ENCODE measurements around the gene EIF4G1. TPM values are rescaled to one million over a fixed set of nuclear protein-coding genes. Genes with fewer than 3 reads are reported as not detected.

Gene EIF4G1
- total and polyA plus RNA-seq, 7 experiments from 2014 or later = 19.1 to 341 (median 206) TPM

DNA sequence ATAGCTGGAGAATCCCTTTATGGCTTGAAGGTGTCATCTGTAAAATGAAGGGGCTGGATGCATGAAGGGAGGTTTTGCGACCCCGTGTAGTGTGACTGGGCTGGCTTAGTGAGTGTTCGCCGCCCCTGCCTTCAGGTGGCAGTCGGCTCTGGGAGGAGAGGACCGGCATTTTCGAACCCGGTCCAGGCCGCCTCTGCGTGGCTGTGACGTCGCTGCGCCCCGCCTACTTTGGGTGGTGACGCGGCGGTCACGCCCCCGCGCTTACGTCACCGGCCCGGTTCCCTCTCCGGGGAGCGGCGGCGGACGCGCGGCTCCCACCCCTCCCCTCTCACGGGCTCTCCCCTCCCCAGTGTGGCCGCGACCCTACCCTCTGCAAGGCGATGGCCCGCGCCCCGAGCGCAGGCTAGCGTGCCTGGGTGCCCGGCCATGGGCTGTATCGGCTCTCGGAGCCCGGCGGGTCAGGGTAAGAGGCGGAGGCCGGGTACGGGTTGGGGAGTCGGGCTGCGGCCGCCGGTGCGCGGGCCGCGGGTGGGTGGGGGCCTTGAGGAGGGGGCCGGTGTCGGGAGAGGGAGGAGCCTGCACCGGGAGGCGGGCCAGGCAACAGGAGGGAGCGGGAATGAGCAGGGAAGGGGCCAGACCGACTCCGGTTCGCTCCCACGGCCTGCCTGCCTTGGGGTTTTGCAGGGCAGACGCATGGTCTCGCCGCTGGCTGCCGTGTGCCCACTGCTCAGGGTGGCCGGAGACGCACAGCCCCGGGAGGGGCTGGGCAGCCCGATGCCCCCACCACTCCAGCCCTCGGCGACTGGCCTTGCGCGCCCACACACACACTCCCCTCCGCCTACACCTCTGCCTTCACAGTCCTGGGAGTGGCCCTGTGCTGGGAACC, 21.5 kb downstream of the EIF4G1 start:
- peak overlapping the region; percentile 66 for H3K4me3 ChIP-seq (ENCODE audit: low read length)

DNA sequence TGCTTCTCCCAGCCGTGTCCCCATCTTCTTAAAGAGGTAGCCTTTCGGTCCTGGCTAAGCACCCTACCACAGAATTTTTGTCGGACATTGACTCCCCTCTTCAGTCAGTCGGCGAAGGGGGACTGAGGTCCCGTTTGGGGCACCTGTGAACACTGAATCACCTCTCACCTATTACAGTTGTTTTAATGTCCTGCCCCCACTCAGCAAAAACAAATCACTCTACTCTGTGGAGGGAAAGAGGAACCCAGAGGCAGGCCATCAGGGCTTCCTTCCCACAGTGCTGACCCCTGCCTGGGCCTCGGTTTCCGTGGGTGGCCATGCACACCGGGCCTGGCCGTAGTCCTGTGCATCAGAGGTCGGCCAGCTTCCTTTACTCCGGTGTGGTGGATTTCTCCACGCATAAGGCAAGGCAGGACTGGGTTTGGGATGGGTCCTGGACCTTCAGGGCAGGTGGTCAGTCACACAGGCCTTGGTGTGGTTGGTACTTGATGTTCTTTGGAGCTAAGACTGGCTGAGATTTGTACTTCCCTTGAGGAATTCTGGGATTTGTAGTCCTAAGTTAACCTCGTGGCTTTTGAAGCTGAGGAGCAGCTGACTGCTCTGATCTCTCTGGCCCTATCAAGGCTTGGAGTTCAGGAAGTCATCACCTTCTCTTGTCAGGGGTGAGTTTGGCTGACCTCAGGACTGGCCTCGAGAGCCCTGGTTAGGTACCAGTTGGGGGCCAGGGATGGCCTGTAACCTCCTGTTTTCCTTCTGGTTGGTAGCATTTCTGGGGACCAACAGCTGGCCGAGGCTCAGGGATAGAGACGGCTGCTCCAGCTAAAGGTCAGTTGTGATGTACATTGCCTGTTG, 22.4 kb downstream of the EIF4G1 start:
- H3K27me3 Mint-ChIP-seq = no peaks in the 10 kb centered on the region
- H3K4me3 ChIP-seq (ENCODE audit: low read length) = peak overlapping the region; percentile 66
- H3K4me3 Mint-ChIP-seq = peak overlapping the region; percentile 88 to 96 (median 92)
- peaks cover 8 to 32% (median 13%) of the 10 kb centered on the region in 3 experiments for H3K36me3 ChIP-seq (ENCODE audit: control insufficient read depth in 2 of 3, insufficient read depth in 3 of 3, low read length in 3 of 3)
- CTCF ChIA-PET = interaction anchor here (0.5 to 0.6 kb wide), 3 partner anchors 99 to 440 kb away, joined by 3 to 4 read pairs (median 3); no protein-coding TSS in a partner anchor
- H3K36me3 Mint-ChIP-seq = peaks cover 0 to 14% (median 5%) of the 10 kb centered on the region in 5 donors
- H3K9me3 ChIP-seq (ENCODE audit: control insufficient read depth in 2 of 3, low read length in 3 of 3) = no peaks in the 10 kb centered on the region
- H3K27ac ChIP-seq (ENCODE audit: low read depth, low read length) = peak overlapping the region; percentile 96
- POLR2A ChIA-PET = interaction anchor here (0.7 kb wide), 1 partner anchor 21 kb away, joined by 3 read pairs; no protein-coding TSS in a partner anchor
- ATAC-seq = peak; percentile 6
- H3K4me1 Mint-ChIP-seq = peaks cover 18 to 61% (median 25%) of the 10 kb centered on the region in 7 donors
- intact Hi-C loops (cut with micrococcal nuclease) = no loop called here
- peaks cover 0 to 3% (median 0%) of the 10 kb centered on the region in 11 donors for H3K9me3 Mint-ChIP-seq
- H3K27ac Mint-ChIP-seq = peak overlapping the region; percentile 71 to 97 (median 91)
- H3K4me1 ChIP-seq (ENCODE audit: control insufficient read depth in 2 of 2, insufficient read depth in 2 of 2, low read length in 2 of 2) = peaks cover 8 to 10% of the 10 kb centered on the region in 2 donors
- H3K27me3 ChIP-seq (ENCODE audit: control insufficient read depth in 2 of 2, insufficient read depth in 2 of 2, low read length in 2 of 2) = no peaks in the 10 kb centered on the region
- peak in 3 of 9 donors; percentile 9 to 32 (median 30) for DNase-seq

More for the DNA sequence above, 21.5 kb downstream of the EIF4G1 start:
- no peaks in the 10 kb centered on the region for H3K9me3 ChIP-seq (ENCODE audit: control insufficient read depth in 2 of 3, low read length in 3 of 3)
- Mint-ChIP-seq H3K36me3 (peaks cover 0 to 19% (median 5%) of the 10 kb centered on the region in 5 donors), H3K4me3 (peak overlapping the region; percentile 88 to 96 (median 92)), H3K9me3 (peaks cover 0 to 3% (median 0%) of the 10 kb centered on the region in 11 donors), H3K27me3 (no peaks in the 10 kb centered on the region), H3K4me1 (peaks cover 18 to 54% (median 22%) of the 10 kb centered on the region in 7 donors), H3K27ac (peak overlapping the region; percentile 76 to 99 (median 96))
- H3K36me3 ChIP-seq (ENCODE audit: control insufficient read depth in 2 of 3, insufficient read depth in 3 of 3, low read length in 3 of 3) = peaks cover 9 to 40% (median 13%) of the 10 kb centered on the region in 3 experiments
- intact Hi-C loops (cut with micrococcal nuclease) = loop anchor here (1.0 kb wide), 4 partner anchors 22 to 87 kb away; partner anchors contain the start of genes EIF4G1 (in 2 of the 2), PSMD2 (in 2 of the 2) and EEF1AKMT4 (in 1 of the 2)
- H3K27ac ChIP-seq (ENCODE audit: low read depth, low read length) = peak overlapping the region; percentile 96
- ATAC-seq (peak; percentile 86), DNase-seq (peak; percentile 78 to 96 (median 87))
- H3K4me1 ChIP-seq (ENCODE audit: control insufficient read depth in 2 of 2, insufficient read depth in 2 of 2, low read length in 2 of 2) = peaks cover 8 to 10% of the 10 kb centered on the region in 2 donors
- no peaks in the 10 kb centered on the region for H3K27me3 ChIP-seq (ENCODE audit: control insufficient read depth in 2 of 2, insufficient read depth in 2 of 2, low read length in 2 of 2)
- CTCF ChIA-PET = no interaction called here
- POLR2A ChIA-PET = interaction anchor here (1.0 kb wide), 1 partner anchor 25 kb away, joined by 3 read pairs; no protein-coding TSS in a partner anchor

DNA sequence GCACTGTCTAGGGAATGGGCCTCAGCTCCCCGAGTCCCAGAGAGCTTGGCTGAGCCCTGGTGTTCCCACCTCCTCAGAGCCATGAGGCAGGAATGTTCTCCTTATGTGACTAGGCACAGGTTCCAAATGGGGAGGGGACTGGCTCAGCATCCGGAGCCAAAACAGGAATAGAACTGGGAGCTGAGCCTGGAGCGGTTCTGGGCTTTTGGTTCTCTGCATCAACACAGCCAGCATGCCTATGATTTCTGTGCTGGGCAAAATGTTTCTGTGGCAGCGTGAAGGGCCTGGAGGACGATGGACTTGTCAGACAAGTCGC, 23.0 kb downstream of the EIF4G1 start, which contains the start of gene FAM131A:
Gene FAM131A, plus strand, starts transcription at position 202 of the 316 bp plus-strand sequence. Its CDS starts 31 bp downstream, at position 233.
- POLR2A ChIA-PET = interaction anchor here (0.7 kb wide), 1 partner anchor 22 kb away, joined by 3 read pairs; no protein-coding TSS in a partner anchor
- H3K4me1 ChIP-seq (ENCODE audit: control insufficient read depth in 2 of 2, insufficient read depth in 2 of 2, low read length in 2 of 2) = peaks cover 8 to 10% of the 10 kb centered on the region in 2 donors
- H3K4me1 Mint-ChIP-seq = peaks cover 18 to 58% (median 25%) of the 10 kb centered on the region in 7 donors
- peak within 1 kb of the TSS; percentile 66 for H3K4me3 ChIP-seq (ENCODE audit: low read length)
- H3K36me3 Mint-ChIP-seq = peaks cover 0 to 11% (median 5%) of the 10 kb centered on the region in 5 donors
- DNase-seq (no peak), ATAC-seq (no peak)
- peaks cover 2 to 30% (median 9%) of the 10 kb centered on the region in 3 experiments for H3K36me3 ChIP-seq (ENCODE audit: control insufficient read depth in 2 of 3, insufficient read depth in 3 of 3, low read length in 3 of 3)
- intact Hi-C loops (cut with micrococcal nuclease) = no loop called here
- no peaks in the 10 kb centered on the region for H3K9me3 ChIP-seq (ENCODE audit: control insufficient read depth in 2 of 3, low read length in 3 of 3)
- H3K4me3 Mint-ChIP-seq = peak within 1 kb of the TSS; percentile 88 to 96 (median 92)
- H3K27ac Mint-ChIP-seq = peak within 1 kb of the TSS; percentile 71 to 97 (median 91)
- no peaks in the 10 kb centered on the region for H3K27me3 ChIP-seq (ENCODE audit: control insufficient read depth in 2 of 2, insufficient read depth in 2 of 2, low read length in 2 of 2)
- peak within 1 kb of the TSS; percentile 96 for H3K27ac ChIP-seq (ENCODE audit: low read depth, low read length)
- peaks cover 0 to 3% (median 0%) of the 10 kb centered on the region in 11 donors for H3K9me3 Mint-ChIP-seq
- CTCF ChIA-PET = interaction anchor here (0.5 to 0.9 kb wide), 4 partner anchors 100 to 441 kb away, joined by 3 to 4 read pairs (median 4); no protein-coding TSS in a partner anchor
- H3K27me3 Mint-ChIP-seq = no peaks in the 10 kb centered on the region

DNA sequence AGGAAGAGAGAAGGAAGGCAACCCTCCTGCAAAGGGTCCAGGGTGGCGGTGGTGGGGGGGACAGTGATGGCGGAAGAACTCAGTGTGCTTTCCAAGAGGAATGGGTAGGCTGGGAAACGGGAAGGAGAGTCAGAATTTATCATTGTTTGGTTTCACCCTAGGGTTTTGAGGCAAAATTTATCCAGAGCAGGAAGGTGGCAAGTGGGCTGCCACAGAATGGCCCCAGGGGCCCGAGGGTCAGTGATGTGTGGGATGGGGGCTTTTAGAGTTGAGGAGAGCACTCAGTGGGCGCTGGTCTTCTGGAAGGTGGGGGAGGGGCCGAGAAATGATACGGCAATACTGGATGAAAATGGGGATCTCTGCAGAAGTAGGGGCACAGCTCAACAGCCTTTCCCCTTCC, 23.6 kb downstream of the EIF4G1 start:
- Histone ChIP-seq H3K27ac (ENCODE audit: low read depth, low read length) (no peak overlapping the region), H3K4me1 (ENCODE audit: control insufficient read depth in 2 of 2, insufficient read depth in 2 of 2, low read length in 2 of 2) (peaks cover 8 to 10% of the 10 kb centered on the region in 2 donors), H3K36me3 (ENCODE audit: control insufficient read depth in 2 of 3, insufficient read depth in 3 of 3, low read length in 3 of 3) (peaks cover 0 to 30% (median 3%) of the 10 kb centered on the region in 3 experiments), H3K4me3 (ENCODE audit: low read length) (no peak overlapping the region), H3K9me3 (ENCODE audit: control insufficient read depth in 2 of 3, low read length in 3 of 3) (no peaks in the 10 kb centered on the region), H3K27me3 (ENCODE audit: control insufficient read depth in 2 of 2, insufficient read depth in 2 of 2, low read length in 2 of 2) (no peaks in the 10 kb centered on the region)
- ChIA-PET POLR2A (no interaction called here), CTCF (interaction anchor here (0.9 kb wide), 1 partner anchor 206 kb away, joined by 4 read pairs; no protein-coding TSS in a partner anchor)
- Mint-ChIP-seq H3K4me3 (peak overlapping the region; percentile 0 to 93 (median 42)), H3K27me3 (no peaks in the 10 kb centered on the region), H3K36me3 (peaks cover 0 to 7% (median 1%) of the 10 kb centered on the region in 5 donors), H3K27ac (peak overlapping the region in 3 of 9 donors; percentile 48 to 97 (median 51)), H3K4me1 (peaks cover 18 to 52% (median 25%) of the 10 kb centered on the region in 7 donors), H3K9me3 (peaks cover 0 to 3% (median 0%) of the 10 kb centered on the region in 11 donors)
- no peak for ATAC-seq
- DNase-seq = no peak
- intact Hi-C loops (cut with micrococcal nuclease) = no loop called here

DNA sequence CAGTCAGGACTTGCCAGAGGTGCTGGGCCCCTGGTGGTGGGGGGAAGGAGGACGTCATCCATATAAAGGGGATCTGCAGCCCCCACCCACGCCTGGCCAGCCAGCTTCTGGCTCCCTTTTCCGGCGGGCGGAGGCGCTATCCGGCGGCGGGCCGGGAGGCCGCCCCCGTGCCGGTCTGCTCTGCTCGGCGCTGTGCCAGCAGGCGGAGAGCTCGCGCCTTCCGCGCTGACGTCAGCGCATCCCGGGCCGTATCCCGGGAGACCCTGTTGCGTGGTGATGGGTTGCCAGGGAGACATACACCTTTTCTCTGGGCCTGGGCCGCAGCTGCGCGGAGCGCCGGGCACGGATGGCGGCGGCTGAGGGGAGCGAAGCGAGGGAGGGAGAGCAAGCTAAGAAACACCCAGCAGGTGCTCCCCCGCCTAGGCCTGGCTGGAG, 24.1 kb downstream of the EIF4G1 start:
- no peaks in the 10 kb centered on the region for H3K27me3 Mint-ChIP-seq
- Histone ChIP-seq H3K4me1 (ENCODE audit: control insufficient read depth in 2 of 2, insufficient read depth in 2 of 2, low read length in 2 of 2) (peaks cover 8 to 10% of the 10 kb centered on the region in 2 donors), H3K36me3 (ENCODE audit: control insufficient read depth in 2 of 3, insufficient read depth in 3 of 3, low read length in 3 of 3) (peaks cover 0 to 30% (median 0%) of the 10 kb centered on the region in 3 experiments), H3K27me3 (ENCODE audit: control insufficient read depth in 2 of 2, insufficient read depth in 2 of 2, low read length in 2 of 2) (no peaks in the 10 kb centered on the region), H3K9me3 (ENCODE audit: control insufficient read depth in 2 of 3, low read length in 3 of 3) (no peaks in the 10 kb centered on the region), H3K27ac (ENCODE audit: low read depth, low read length) (no peak overlapping the region), H3K4me3 (ENCODE audit: low read length) (no peak overlapping the region)
- peaks cover 0 to 7% (median 0%) of the 10 kb centered on the region in 5 donors for H3K36me3 Mint-ChIP-seq
- DNase-seq (no peak), ATAC-seq (no peak)
- POLR2A ChIA-PET = no interaction called here
- H3K4me3 Mint-ChIP-seq = peak overlapping the region in 3 of 10 donors; percentile 11 to 57 (median 16)
- intact Hi-C loops (cut with micrococcal nuclease) = no loop called here
- peak overlapping the region in 1 of 9 donors; percentile 97 for H3K27ac Mint-ChIP-seq
- CTCF ChIA-PET = no interaction called here
- peaks cover 18 to 47% (median 25%) of the 10 kb centered on the region in 7 donors for H3K4me1 Mint-ChIP-seq
- peaks cover 0 to 3% (median 0%) of the 10 kb centered on the region in 11 donors for H3K9me3 Mint-ChIP-seq
